ENCODE data around the gene RAB3B.

GRCh38 chr1:52033190-52034049 is 42.9 kb upstream of the RAB3B start, which contains the start of gene KTI12:
- TF ChIP-seq CTCF (IDR thresholded peaks at IDR 0.05; ENCODE audit: low read length) (no peak), EZH2 (IDR thresholded peaks at IDR 0.05; ENCODE audit: borderline replicate concordance, low read length) (no peak)
